Endothelial cell (in vitro differentiated cells): Measurements from ENCODE around the gene F8. TPM values are rescaled to one million over a fixed set of nuclear protein-coding genes. Genes with fewer than 3 reads are reported as not detected.

Source experiments
- DNase-seq: peaks from one replicate; pipeline ENCODE4 v3.0.0; 2021; ENCODE audit warnings: low spot score
- H3K27ac Mint-ChIP-seq: one replicate; pipeline ENCODE4 v1.8.0; 2021; ENCODE audit warnings: mixed read lengths, inconsistent platforms; ENCODE audit not compliant: unreplicated experiment
- H3K27me3 Mint-ChIP-seq: one replicate; pipeline ENCODE4 v1.8.0; 2021; ENCODE audit warnings: mild to moderate bottlenecking, moderate library complexity, mixed read lengths, inconsistent platforms; ENCODE audit not compliant: unreplicated experiment
- H3K36me3 Mint-ChIP-seq: one replicate; pipeline ENCODE4 v1.8.0; 2021; ENCODE audit warnings: mild to moderate bottlenecking, low read depth, mixed read lengths, inconsistent platforms; ENCODE audit not compliant: unreplicated experiment
- H3K4me1 Mint-ChIP-seq: one replicate; pipeline ENCODE4 v1.8.0; 2021; ENCODE audit warnings: mild to moderate bottlenecking, mixed read lengths, inconsistent platforms; ENCODE audit not compliant: unreplicated experiment
- H3K4me3 Mint-ChIP-seq: one replicate; pipeline ENCODE4 v1.8.0; 2021; ENCODE audit warnings: mild to moderate bottlenecking, mixed read lengths, inconsistent platforms; ENCODE audit not compliant: unreplicated experiment
- H3K9me3 Mint-ChIP-seq: one replicate; pipeline ENCODE4 v1.8.0; 2021; ENCODE audit warnings: mixed read lengths, inconsistent platforms; ENCODE audit not compliant: unreplicated experiment
- CTCF ChIP-seq: fragments of 200-600 bp; sonication (generic); IDR thresholded peaks from one replicate; pipeline ENCODE4 v1.5.0; 2021; ENCODE audit warnings: antibody characterized with exemption; ENCODE audit not compliant: unreplicated experiment
- total RNA-seq: library from RNA; stranded (reverse); fragmentation: NEBNext Ultra II Directional; extraction: Animal tissue kit (Norgen Biotek cat#: 25700); gene quantifications from one replicate; pipeline ENCODE4 v1.2.1, GENCODE V29; 2021; ENCODE audit not compliant: unreplicated experiment

The F8 gene
- total RNA-seq, 1 donor from 2014 or later = 4.5 TPM

GRCh38 chrX:154991039-154991438 lies 31.5 kb downstream of the F8 start:
- Mint-ChIP-seq H3K4me3 (no peak overlapping the region), H3K9me3 (no peaks in the 10 kb centered on the region), H3K36me3 (no peaks in the 10 kb centered on the region), H3K27ac (no peak overlapping the region), H3K4me1 (no peaks in the 10 kb centered on the region), H3K27me3 (no peaks in the 10 kb centered on the region)
- no peak for TF ChIP-seq CTCF
- DNase-seq = no peak

GRCh38 chrX:154990496-154990895 lies 32.0 kb downstream of the F8 start:
- H3K9me3 Mint-ChIP-seq = no peaks in the 10 kb centered on the region
- no peaks in the 10 kb centered on the region for H3K4me1 Mint-ChIP-seq
- no peak for TF ChIP-seq CTCF
- H3K27ac Mint-ChIP-seq = no peak overlapping the region
- no peaks in the 10 kb centered on the region for H3K36me3 Mint-ChIP-seq
- no peak for DNase-seq
- H3K27me3 Mint-ChIP-seq = no peaks in the 10 kb centered on the region
- no peak overlapping the region for H3K4me3 Mint-ChIP-seq

- H3K36me3 Mint-ChIP-seq = no peaks in the 10 kb centered on the region
Observed at GRCh38 chrX:154988719-154989118, 33.8 kb downstream of the F8 start.

GRCh38 chrX:154987940-154988339 lies 34.6 kb downstream of the F8 start:
- Mint-ChIP-seq H3K4me3 (no peak overlapping the region), H3K27me3 (no peaks in the 10 kb centered on the region), H3K9me3 (no peaks in the 10 kb centered on the region), H3K4me1 (no peaks in the 10 kb centered on the region), H3K36me3 (no peaks in the 10 kb centered on the region), H3K27ac (no peak overlapping the region)
- DNase-seq = no peak
- no peak for TF ChIP-seq CTCF

More at GRCh38 chrX:154988719-154989118, 33.8 kb downstream of the F8 start:
- Mint-ChIP-seq H3K27me3 (no peaks in the 10 kb centered on the region), H3K4me3 (no peak overlapping the region), H3K9me3 (no peaks in the 10 kb centered on the region), H3K4me1 (no peaks in the 10 kb centered on the region), H3K27ac (no peak overlapping the region)
- TF ChIP-seq CTCF = no peak
- no peak for DNase-seq

- Mint-ChIP-seq H3K27ac (no peak overlapping the region), H3K36me3 (no peaks in the 10 kb centered on the region), H3K9me3 (no peaks in the 10 kb centered on the region), H3K4me1 (no peaks in the 10 kb centered on the region), H3K27me3 (no peaks in the 10 kb centered on the region), H3K4me3 (no peak overlapping the region)
- DNase-seq = no peak
- no peak for TF ChIP-seq CTCF
Observed at GRCh38 chrX:154986826-154987575, 35.5 kb downstream of the F8 start.
